Keratinocyte (primary cell): ENCODE data around the gene DPH1. TPM values are rescaled to one million over a fixed set of nuclear protein-coding genes. Genes with fewer than 3 reads are reported as not detected.

Experiments
- DNase-seq: peaks from one replicate; pipeline ENCODE4 v3.0.0-alpha.2; 2011; ENCODE audit warnings: low read depth, missing footprints, low spot score
- FAIRE-seq: peaks from 2 replicates; lab custom pipeline; 2011; peaks lifted over from hg19 to GRCh38; lab: Jason Lieb, UNC
- H2AFZ ChIP-seq: 2 replicates; pipeline ENCODE4 v1.6.0; 2012; ENCODE audit warnings: low read length, control low read depth, inconsistent platforms; ENCODE audit not compliant: control insufficient read depth
- H3K27ac ChIP-seq: 2 replicates; pipeline ENCODE4 v1.5.1; 2011; ENCODE audit warnings: low read length; ENCODE audit not compliant: control insufficient read depth, insufficient read depth
- H3K27me3 ChIP-seq: 3 replicates; pipeline ENCODE4 v1.6.0; 2011; ENCODE audit warnings: low read length; ENCODE audit not compliant: control insufficient read depth, insufficient read depth; ENCODE audit errors: extremely low read depth
- H3K36me3 ChIP-seq, 2 experiments: 2 replicates in 1 of 2; 3 replicates in 1 of 2; pipeline ENCODE4 v1.5.1; 2011; ENCODE audit warnings: low read length in 2 of 2, mild to moderate bottlenecking in 1 of 2; ENCODE audit not compliant: control insufficient read depth in 2 of 2, insufficient read depth in 2 of 2; ENCODE audit errors: extremely low read depth in 1 of 2
- H3K4me1 ChIP-seq: 3 replicates; pipeline ENCODE4 v1.5.1; 2011; ENCODE audit warnings: low read length; ENCODE audit not compliant: control insufficient read depth, insufficient read depth; ENCODE audit errors: extremely low read depth
- H3K4me2 ChIP-seq: 3 replicates; pipeline ENCODE4 v1.6.0; 2011; ENCODE audit warnings: low read depth, low read length; ENCODE audit not compliant: control insufficient read depth, insufficient read depth; ENCODE audit errors: extremely low read depth
- H3K4me3 ChIP-seq, 3 experiments: fragments of 200-600 bp in 1 of 3; sonication (generic) in 1 of 3; 2 replicates in 2 of 3; 3 replicates in 1 of 3; pipeline ENCODE4 v1.5.1; 2011 to 2016; ENCODE audit warnings: low read length in 3 of 3, mild to moderate bottlenecking in 3 of 3, control low read depth in 2 of 3, inconsistent platforms in 1 of 3, low read depth in 1 of 3, mixed read lengths in 1 of 3, mixed run types in 1 of 3, moderate library complexity in 1 of 3; ENCODE audit not compliant: control insufficient read depth in 2 of 3, insufficient read depth in 2 of 3; ENCODE audit errors: extremely low read depth in 1 of 3
- H3K79me2 ChIP-seq: 2 replicates; pipeline ENCODE4 v1.6.0; 2012; ENCODE audit warnings: low read length; ENCODE audit not compliant: control insufficient read depth, insufficient read depth
- H3K9ac ChIP-seq: 3 replicates; pipeline ENCODE4 v1.6.0; 2011; ENCODE audit warnings: low read length; ENCODE audit not compliant: control insufficient read depth, insufficient read depth; ENCODE audit errors: extremely low read depth
- H3K9me1 ChIP-seq: 3 replicates; pipeline ENCODE4 v1.6.0; 2011; ENCODE audit warnings: low read length; ENCODE audit not compliant: control insufficient read depth, insufficient read depth; ENCODE audit errors: extremely low read depth
- H3K9me3 ChIP-seq: 2 replicates; pipeline ENCODE4 v1.5.1; 2012; ENCODE audit warnings: low read depth, low read length; ENCODE audit not compliant: control insufficient read depth
- H4K20me1 ChIP-seq: 3 replicates; pipeline ENCODE4 v1.6.0; 2011; ENCODE audit warnings: low read length; ENCODE audit not compliant: control insufficient read depth, insufficient read depth; ENCODE audit errors: extremely low read depth
- EZH2 ChIP-seq: IDR thresholded peaks from one replicate; pipeline ENCODE4 v1.6.1; 2012; ENCODE audit warnings: inconsistent platforms, mild to moderate bottlenecking, low read length, moderate library complexity
- dilution Hi-C: fragments of 300-500 bp; cut with MboI; formaldehyde crosslinking; loops from one replicate; pipeline ENCODE4 v1.7.0; 2020; ENCODE audit warnings: low sequenced_read_pairs; ENCODE audit not compliant: extremely low pct_ligation_motif_present
- polyA plus RNA-seq, 5 experiments: library from polyadenylated mRNA; depleted of rRNA in 3 of 5; stranded (reverse) in 3 of 5; stranded (forward) in 1 of 5; unstranded in 1 of 5; fragments of >200 nt; gene quantifications; 1 replicate in 1 of 5; 2 replicates in 3 of 5; 3 replicates in 1 of 5; pipeline versions ENCODE4 v1.2.1 to v1.2.3, GENCODE V29; 2011 to 2012; ENCODE audit warnings: missing spikeins in 2 of 5, low read depth in 1 of 5, low replicate concordance in 1 of 5
- TF ChIP-seq, protein P1 (sequence below), 3 experiments: IDR thresholded peaks in 1 of 3; conservative IDR thresholded peaks in 1 of 3; optimal IDR thresholded peaks in 1 of 3; 2 replicates in 2 of 3; 3 replicates in 1 of 3; pipeline versions ENCODE3 to v1.5.1; 2011; ENCODE audit warnings: low read length in 3 of 3, mild to moderate bottlenecking in 3 of 3, moderate library complexity in 2 of 3, control low read depth in 1 of 3, inconsistent platforms in 1 of 3; ENCODE audit not compliant: insufficient read depth in 2 of 3; ENCODE audit errors: extremely low read depth in 1 of 3

DPH1 gene
- polyA plus RNA-seq, 1 donor (not counting 4 experiments of a cell fraction or from before 2014, with no cell fraction given): 18.9 TPM

DNA sequence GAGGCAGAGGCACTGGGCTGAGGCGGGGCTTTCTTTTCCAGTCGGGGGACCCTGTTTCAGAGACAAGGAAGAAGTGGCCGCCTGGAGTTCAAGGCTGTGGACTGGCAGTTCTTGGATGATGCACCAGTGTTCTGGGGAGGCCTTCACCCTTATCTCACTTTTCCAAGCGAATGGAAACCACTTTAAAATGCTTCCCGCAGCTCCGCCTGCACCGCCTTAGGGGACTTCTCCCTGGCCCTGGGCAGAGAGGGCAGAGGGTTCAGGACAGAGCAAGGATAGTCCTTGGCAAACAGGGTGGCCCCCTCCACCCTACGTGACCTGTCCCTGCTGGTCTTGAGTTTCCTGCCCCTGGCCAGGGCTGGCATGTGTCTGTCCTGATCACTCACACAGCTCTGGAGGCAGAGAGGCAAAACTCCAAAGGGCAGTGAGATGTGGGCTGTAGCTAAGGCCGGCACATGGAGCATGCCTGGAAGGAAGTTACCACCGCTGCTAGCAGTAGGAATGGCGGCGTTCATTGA lies 25.5 kb upstream of the DPH1 start:
- H3K9me1 ChIP-seq: no peaks in the 10 kb centered on the region
- H3K27ac ChIP-seq: no peak overlapping the region
- no peaks in the 10 kb centered on the region for H3K36me3 ChIP-seq
- TF ChIP-seq, protein P1, sequence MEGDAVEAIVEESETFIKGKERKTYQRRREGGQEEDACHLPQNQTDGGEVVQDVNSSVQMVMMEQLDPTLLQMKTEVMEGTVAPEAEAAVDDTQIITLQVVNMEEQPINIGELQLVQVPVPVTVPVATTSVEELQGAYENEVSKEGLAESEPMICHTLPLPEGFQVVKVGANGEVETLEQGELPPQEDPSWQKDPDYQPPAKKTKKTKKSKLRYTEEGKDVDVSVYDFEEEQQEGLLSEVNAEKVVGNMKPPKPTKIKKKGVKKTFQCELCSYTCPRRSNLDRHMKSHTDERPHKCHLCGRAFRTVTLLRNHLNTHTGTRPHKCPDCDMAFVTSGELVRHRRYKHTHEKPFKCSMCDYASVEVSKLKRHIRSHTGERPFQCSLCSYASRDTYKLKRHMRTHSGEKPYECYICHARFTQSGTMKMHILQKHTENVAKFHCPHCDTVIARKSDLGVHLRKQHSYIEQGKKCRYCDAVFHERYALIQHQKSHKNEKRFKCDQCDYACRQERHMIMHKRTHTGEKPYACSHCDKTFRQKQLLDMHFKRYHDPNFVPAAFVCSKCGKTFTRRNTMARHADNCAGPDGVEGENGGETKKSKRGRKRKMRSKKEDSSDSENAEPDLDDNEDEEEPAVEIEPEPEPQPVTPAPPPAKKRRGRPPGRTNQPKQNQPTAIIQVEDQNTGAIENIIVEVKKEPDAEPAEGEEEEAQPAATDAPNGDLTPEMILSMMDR (optimal IDR thresholded peaks at IDR 0.05 in 1 of 3, IDR thresholded peaks at IDR 0.05 in 1 of 3, conservative IDR thresholded peaks at IDR 0.05 in 1 of 3; ENCODE audit: extremely low read depth in 1 of 3, insufficient read depth in 2 of 3, low read length in 3 of 3): no peak
- TF ChIP-seq EZH2: no peak
- no peaks in the 10 kb centered on the region for H3K79me2 ChIP-seq
- peaks cover 15% of the 10 kb centered on the region for H3K4me1 ChIP-seq
- dilution Hi-C loops: no loop called here
- H3K4me2 ChIP-seq: no peak overlapping the region
- no peak overlapping the region for H3K9ac ChIP-seq
- DNase-seq: no peak
- H3K9me3 ChIP-seq: no peaks in the 10 kb centered on the region
- no peaks in the 10 kb centered on the region for H3K27me3 ChIP-seq
- H3K4me3 ChIP-seq: no peak overlapping the region
- H2AFZ ChIP-seq: no peak overlapping the region
- H4K20me1 ChIP-seq: no peaks in the 10 kb centered on the region
- FAIRE-seq: no peak

DNA sequence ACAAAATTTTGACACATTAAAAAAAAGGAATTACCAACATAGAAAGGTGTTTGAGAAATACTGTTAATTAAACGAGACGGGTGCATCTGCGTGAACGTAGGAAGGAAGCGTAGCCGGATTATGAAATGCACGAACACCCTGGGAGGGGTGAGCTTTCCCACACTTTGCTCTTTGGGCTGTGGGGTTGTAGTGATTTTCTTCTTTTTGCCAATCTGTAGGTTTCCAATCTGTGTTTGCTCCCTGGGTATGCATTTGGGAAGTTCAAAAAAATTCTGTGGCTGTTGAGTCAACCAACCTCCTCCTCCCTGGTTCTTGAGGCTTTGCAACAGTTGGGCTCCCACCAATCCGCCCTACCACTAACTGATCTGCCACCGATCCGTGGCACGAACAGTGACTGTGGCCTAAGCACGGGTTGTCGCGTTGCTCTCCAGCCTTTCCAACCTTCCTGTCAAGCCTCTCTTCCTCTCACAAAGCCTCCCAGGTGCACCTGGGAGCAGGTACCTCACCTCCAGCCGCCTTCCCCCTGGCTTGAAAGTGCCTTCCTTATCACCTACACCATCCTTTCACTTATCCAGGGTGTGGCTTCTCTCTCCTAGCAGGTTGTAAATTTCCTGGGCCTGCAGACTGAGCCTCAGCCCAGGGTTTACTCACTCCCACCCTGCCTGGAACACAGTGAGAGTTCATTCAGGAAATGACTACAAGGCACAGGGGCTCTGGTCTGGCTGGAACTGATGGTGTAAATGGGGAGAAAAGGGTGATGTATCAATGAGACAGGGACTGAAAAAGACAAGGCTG lies 21.4 kb upstream of the DPH1 start:
- Histone ChIP-seq H3K9me1 (no peaks in the 10 kb centered on the region), H3K36me3 (peaks cover 0 to 5% of the 10 kb centered on the region in 2 experiments), H3K4me1 (peaks cover 17% of the 10 kb centered on the region), H3K4me3 (no peak overlapping the region), H3K4me2 (no peak overlapping the region), H4K20me1 (no peaks in the 10 kb centered on the region), H3K79me2 (no peaks in the 10 kb centered on the region), H3K27ac (no peak overlapping the region), H3K9me3 (no peaks in the 10 kb centered on the region), H2AFZ (no peak overlapping the region), H3K9ac (no peak overlapping the region), H3K27me3 (no peaks in the 10 kb centered on the region)
- FAIRE-seq: no peak
- no peak for DNase-seq
- no peak for TF ChIP-seq EZH2
- TF ChIP-seq, protein P1 (optimal IDR thresholded peaks at IDR 0.05 in 1 of 3, IDR thresholded peaks at IDR 0.05 in 1 of 3, conservative IDR thresholded peaks at IDR 0.05 in 1 of 3; ENCODE audit: extremely low read depth in 1 of 3, insufficient read depth in 2 of 3, low read length in 3 of 3): no peak
- dilution Hi-C loops: no loop called here
